H9 (cell line): ENCODE results near the gene SDR42E2. TPM values are rescaled to one million over a fixed set of nuclear protein-coding genes. Genes with fewer than 3 reads are reported as not detected.

ENCODE experiments used
- DNase-seq: peaks from one replicate; pipeline ENCODE4 v3.0.0-alpha.2; 2017
- H2AFZ ChIP-seq: one replicate; pipeline ENCODE4 v1.6.1; 2013; ENCODE audit warnings: mild to moderate bottlenecking, low read length, control low read depth, moderate library complexity
- H2AK5ac ChIP-seq: 2 replicates; pipeline ENCODE4 v1.6.1; 2013; ENCODE audit warnings: low read length, control low read depth, mixed read lengths; ENCODE audit not compliant: insufficient read length
- H2BK120ac ChIP-seq: one replicate; pipeline ENCODE4 v1.6.1; 2013; ENCODE audit warnings: low read depth, mild to moderate bottlenecking, low read length, control low read depth, inconsistent platforms; ENCODE audit not compliant: poor library complexity, severe bottlenecking
- H2BK12ac ChIP-seq: 2 replicates; pipeline ENCODE4 v1.6.1; 2013; ENCODE audit warnings: low read length, control low read depth, mixed read lengths, low read depth; ENCODE audit not compliant: insufficient read length
- H2BK15ac ChIP-seq: 2 replicates; pipeline ENCODE4 v1.6.1; 2013; ENCODE audit warnings: low read depth, low read length, control low read depth
- H2BK20ac ChIP-seq: one replicate; pipeline ENCODE4 v1.6.1; 2013; ENCODE audit warnings: low read depth, mild to moderate bottlenecking, low read length, control low read depth, inconsistent platforms; ENCODE audit not compliant: poor library complexity, severe bottlenecking
- H2BK5ac ChIP-seq: 2 replicates; pipeline ENCODE4 v1.6.1; 2013; ENCODE audit warnings: low read length, control low read depth, mixed read lengths; ENCODE audit not compliant: insufficient read length
- H3K14ac ChIP-seq: 2 replicates; pipeline ENCODE4 v1.6.1; 2013; ENCODE audit warnings: low read length, control low read depth; ENCODE audit not compliant: insufficient read depth
- H3K18ac ChIP-seq: 2 replicates; pipeline ENCODE4 v1.6.1; 2013; ENCODE audit warnings: low read depth, mild to moderate bottlenecking, mixed read lengths, low read length, control low read depth; ENCODE audit not compliant: insufficient read length
- H3K23ac ChIP-seq: 2 replicates; pipeline ENCODE4 v1.6.1; 2013; ENCODE audit warnings: low read length, control low read depth, mixed read lengths, low read depth; ENCODE audit not compliant: insufficient read length
- H3K23me2 ChIP-seq: 2 replicates; pipeline ENCODE4 v1.6.1; 2013; ENCODE audit warnings: low read depth, mild to moderate bottlenecking, mixed read lengths, low read length, control low read depth; ENCODE audit not compliant: insufficient read length, poor library complexity, severe bottlenecking
- H3K27ac ChIP-seq: 2 replicates; pipeline ENCODE4 v1.5.1; 2013; ENCODE audit warnings: low read length, control low read depth, mixed read lengths, low read depth; ENCODE audit not compliant: insufficient read length
- H3K27me3 ChIP-seq: 2 replicates; pipeline ENCODE4 v1.6.1; 2013; ENCODE audit warnings: low read length, control low read depth, inconsistent platforms; ENCODE audit not compliant: insufficient read depth
- H3K4ac ChIP-seq: 2 replicates; pipeline ENCODE4 v1.6.1; 2013; ENCODE audit warnings: low read depth, mild to moderate bottlenecking, control low read depth, inconsistent platforms, low read length, moderate library complexity
- H3K4me1 ChIP-seq: 2 replicates; pipeline ENCODE4 v1.6.1; 2013; ENCODE audit warnings: low read length, control low read depth, inconsistent platforms; ENCODE audit not compliant: insufficient read depth
- H3K4me2 ChIP-seq: 2 replicates; pipeline ENCODE4 v1.6.1; 2013; ENCODE audit warnings: low read length, control low read depth, mixed read lengths; ENCODE audit not compliant: insufficient read length, insufficient read depth
- H3K56ac ChIP-seq: 2 replicates; pipeline ENCODE4 v1.6.1; 2013; ENCODE audit warnings: low read depth, mild to moderate bottlenecking, mixed read lengths, low read length, control low read depth; ENCODE audit not compliant: insufficient read length
- H3K79me1 ChIP-seq: 2 replicates; pipeline ENCODE4 v1.6.1; 2013; ENCODE audit warnings: low read depth, mild to moderate bottlenecking, moderate library complexity, low read length, control low read depth, inconsistent platforms; ENCODE audit not compliant: insufficient read depth, poor library complexity, severe bottlenecking
- H3K79me2 ChIP-seq: 2 replicates; pipeline ENCODE4 v1.6.1; 2013; ENCODE audit warnings: low read length, control low read depth, inconsistent platforms; ENCODE audit not compliant: insufficient read depth
- H3K9ac ChIP-seq: 2 replicates; pipeline ENCODE4 v1.6.1; 2013; ENCODE audit warnings: low read length, control low read depth, mixed read lengths; ENCODE audit not compliant: insufficient read length; ENCODE audit errors: extremely low read depth
- H3K9me3 ChIP-seq: one replicate; pipeline ENCODE4 v1.6.1; 2013; ENCODE audit warnings: low read depth, low read length, inconsistent platforms; ENCODE audit not compliant: control insufficient read depth
- H3T11ph ChIP-seq: one replicate; pipeline ENCODE4 v1.6.1; 2013; ENCODE audit warnings: mild to moderate bottlenecking, low read length, control low read depth, inconsistent platforms
- H4K20me1 ChIP-seq: one replicate; pipeline ENCODE4 v1.6.1; 2013; ENCODE audit not compliant: control insufficient read depth, insufficient read length, insufficient read depth
- H4K5ac ChIP-seq: 2 replicates; pipeline ENCODE4 v1.6.1; 2013; ENCODE audit warnings: low read depth, mild to moderate bottlenecking, mixed read lengths, low read length, control low read depth; ENCODE audit not compliant: insufficient read length
- H4K8ac ChIP-seq: replicated peaks from 2 replicates; pipeline ENCODE4 v1.6.1; 2013; ENCODE audit warnings: low read length, control low read depth, mixed read lengths, low read depth; ENCODE audit not compliant: insufficient read length
- H4K91ac ChIP-seq: 2 replicates; pipeline ENCODE4 v1.6.1; 2013; ENCODE audit warnings: low read depth, mild to moderate bottlenecking, moderate library complexity, mixed read lengths, low read length, control low read depth; ENCODE audit not compliant: insufficient read length
- H3K27ac Mint-ChIP-seq, 3 experiments: 2 replicates in 2 of 3; 3 replicates in 1 of 3; pipeline ENCODE4 v1.8.0; 2020 to 2021; ENCODE audit warnings: mixed read lengths in 3 of 3, mild to moderate bottlenecking in 1 of 3, moderate library complexity in 1 of 3
- H3K27me3 Mint-ChIP-seq: 2 replicates; pipeline ENCODE4 v1.8.0; 2021; ENCODE audit warnings: low read depth, mild to moderate bottlenecking, moderate library complexity, mixed read lengths
- H3K36me3 Mint-ChIP-seq, 3 experiments: 2 replicates in 2 of 3; 3 replicates in 1 of 3; pipeline ENCODE4 v1.8.0; 2020 to 2021; ENCODE audit warnings: low read depth in 3 of 3, mixed read lengths in 3 of 3; ENCODE audit not compliant: insufficient read depth in 1 of 3
- H3K4me1 Mint-ChIP-seq, 2 experiments: 2 replicates each; pipeline ENCODE4 v1.8.0; 2020; ENCODE audit warnings: mixed read lengths in 2 of 2
- H3K4me3 Mint-ChIP-seq, 2 experiments: 2 replicates in 1 of 2; 3 replicates in 1 of 2; pipeline ENCODE4 v1.8.0; 2020 to 2021; ENCODE audit warnings: mild to moderate bottlenecking in 2 of 2, mixed read lengths in 2 of 2, moderate library complexity in 1 of 2
- H3K9me3 Mint-ChIP-seq, 2 experiments: 2 replicates in 1 of 2; 3 replicates in 1 of 2; pipeline ENCODE4 v1.8.0; 2020; ENCODE audit warnings: mild to moderate bottlenecking in 2 of 2, mixed read lengths in 2 of 2, moderate library complexity in 1 of 2
- CTCF ChIP-seq: fragments of 200-600 bp; sonication (generic); conservative IDR thresholded peaks from 3 replicates; pipeline ENCODE4 v1.8.0; 2021; ENCODE audit warnings: antibody characterized with exemption, mild to moderate bottlenecking
- WGBS: extraction: QIAGEN DNeasy Blood & Tissue Kit; methylation state at CpG from one replicate; pipeline ENCODE4 v1.1.7; 2013; ENCODE audit warnings: missing lambda C conversion rate, low lambda C conversion rate, mixed read lengths; ENCODE audit not compliant: insufficient read length; ENCODE audit errors: extremely low coverage; 5-methylcytosine and 5-hydroxymethylcytosine counted together
- total RNA-seq: library from RNA; stranded (reverse); gene quantifications from 2 replicates; pipeline ENCODE4 v1.2.1, GENCODE V29; 2021

Gene SDR42E2
- total RNA-seq, 1 experiment from 2014 or later = 0.09 TPM

- no peaks in the 10 kb centered on the region for H3K9me3 ChIP-seq
- no peak overlapping the region for H3K4me2 ChIP-seq
- no peaks in the 10 kb centered on the region; the same call in 1 of the 2 replicates for H3K4me1 ChIP-seq
- H4K91ac ChIP-seq = no peak overlapping the region
- no peak overlapping the region for H3K9ac ChIP-seq
- no peak for DNase-seq
- no peaks in the 10 kb centered on the region for H3K23me2 ChIP-seq
- H3K27ac ChIP-seq = no peak overlapping the region
- H4K8ac ChIP-seq = no peak overlapping the region
- Mint-ChIP-seq H3K27ac (no peak overlapping the region; a peak in 2 of 7 replicates), H3K4me1 (peaks cover 11 to 13% of the 10 kb centered on the region in 2 experiments), H3K4me3 (no peak overlapping the region), H3K27me3 (no peaks in the 10 kb centered on the region; the same call in 1 of the 2 replicates), H3K9me3 (peaks cover 0 to 6% of the 10 kb centered on the region in 2 experiments; a peak in 3 of 5 replicates), H3K36me3 (peaks cover 10 to 43% (median 27%) of the 10 kb centered on the region in 3 experiments; a peak in 6 of 7 replicates)
- no peaks in the 10 kb centered on the region for H3K27me3 ChIP-seq
- H2AFZ ChIP-seq = no peak overlapping the region
- peaks cover 2% of the 10 kb centered on the region; the same call in 1 of the 2 replicates for H3K79me2 ChIP-seq
- no peak overlapping the region for H2BK120ac ChIP-seq
- no peak overlapping the region for H2BK5ac ChIP-seq
- H3K56ac ChIP-seq = no peak overlapping the region
- no peak overlapping the region for H2BK15ac ChIP-seq
- H2AK5ac ChIP-seq = no peak overlapping the region
- H2BK12ac ChIP-seq = no peak overlapping the region
- H2BK20ac ChIP-seq = no peak overlapping the region
- H4K20me1 ChIP-seq = no peaks in the 10 kb centered on the region
- H3K14ac ChIP-seq = no peak overlapping the region
- H3K23ac ChIP-seq = no peak overlapping the region
- H4K5ac ChIP-seq = no peak overlapping the region
- H3K79me1 ChIP-seq = no peaks in the 10 kb centered on the region
- no CpG with 5 or more reads among the region's 2 CpGs for WGBS
- H3T11ph ChIP-seq = no peak overlapping the region
- no peak overlapping the region for H3K18ac ChIP-seq
- TF ChIP-seq CTCF = no peak
- no peak overlapping the region for H3K4ac ChIP-seq
Measured at GRCh38 chr16:22214402-22214801, 52.1 kb downstream of the SDR42E2 start.
